NCI-H146 treated with DMSO at 0.1 percent for 48 hours (cell line): ENCODE data around the gene TCEANC2.

ENCODE experiments used
- DNase-seq: peaks from one replicate; lab custom pipeline; 2025; ENCODE audit not compliant: unreplicated experiment; lab: John Stamatoyannopoulos, UW

Gene TCEANC2

DNA sequence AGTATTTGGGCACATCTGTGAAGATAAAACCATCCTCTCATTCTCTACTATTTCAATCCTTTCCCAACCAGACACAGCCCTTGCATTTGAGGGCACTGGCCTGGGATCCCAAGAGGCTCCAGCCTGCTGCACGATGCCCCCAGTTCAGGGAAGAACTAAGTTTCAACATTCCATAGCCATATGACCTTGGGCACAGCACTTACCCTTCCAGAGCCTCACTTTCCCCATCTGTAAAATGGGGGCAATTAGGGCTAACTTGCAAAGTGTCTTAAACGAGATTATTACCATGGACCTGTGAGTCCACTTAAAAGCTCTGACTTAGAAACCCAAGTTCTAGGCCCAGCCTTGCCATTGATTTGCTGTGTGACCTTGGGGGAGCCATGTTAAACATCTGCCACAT lies 76.5 kb downstream of the TCEANC2 start:
- DNase-seq = no peak

DNA sequence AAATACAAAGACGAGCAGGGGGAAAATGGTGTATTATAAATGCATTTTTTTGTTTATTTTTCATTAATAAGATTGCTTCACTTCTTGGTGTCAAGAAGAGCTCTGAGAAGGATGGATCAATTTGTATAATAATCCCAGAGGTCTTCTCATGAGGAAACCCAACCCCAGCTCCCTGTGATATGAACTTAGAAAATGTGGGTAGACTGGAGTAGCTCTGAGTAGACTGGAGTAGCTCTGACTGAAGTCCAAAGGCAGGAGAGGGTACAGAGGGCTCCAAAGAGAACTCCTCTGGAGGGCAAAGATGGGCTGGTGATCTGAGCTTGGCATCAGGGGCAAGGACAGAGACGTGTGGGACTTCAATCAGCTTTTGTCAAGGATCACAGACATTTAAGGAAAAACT lies 78.0 kb downstream of the TCEANC2 start:
- no peak for DNase-seq

DNA sequence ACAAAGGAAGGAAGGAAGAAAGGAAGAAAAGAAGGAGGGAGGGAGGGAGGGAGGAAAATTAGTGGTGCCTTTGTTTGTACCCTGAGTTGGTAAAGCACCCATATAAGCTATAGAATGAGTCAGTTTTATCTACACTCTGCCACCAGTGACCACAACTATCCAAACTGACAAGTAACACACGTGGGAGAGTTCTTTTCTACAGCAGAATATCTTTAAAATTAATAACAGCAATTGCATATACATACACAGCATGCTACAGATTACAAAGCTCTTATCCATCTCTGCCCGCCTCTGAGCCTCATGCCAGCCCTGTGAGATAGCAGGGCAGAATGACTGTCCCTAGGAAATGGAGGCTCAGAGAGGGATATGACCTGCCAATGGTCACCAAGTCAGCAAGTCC lies 79.1 kb downstream of the TCEANC2 start:
- DNase-seq = no peak

DNA sequence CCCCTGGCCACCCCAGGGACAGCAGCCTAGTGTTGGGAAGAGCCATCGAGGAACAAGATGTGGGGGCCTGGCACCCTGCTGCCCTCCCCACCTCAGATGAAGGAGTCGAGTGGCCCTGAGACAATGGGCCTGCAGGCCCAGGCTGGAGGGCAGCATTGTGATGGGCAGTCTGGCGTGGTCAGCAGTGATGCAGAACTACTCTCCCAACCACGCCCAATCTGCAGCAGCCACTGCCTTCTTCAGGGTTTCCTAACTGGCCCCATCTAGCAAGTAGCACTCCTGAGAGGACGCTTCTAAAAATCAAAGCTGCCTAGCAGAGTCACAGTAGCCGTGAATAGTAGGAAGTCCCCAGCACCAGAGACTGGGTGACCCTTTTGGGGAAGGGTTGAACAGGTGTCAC lies 80.9 kb downstream of the TCEANC2 start:
- DNase-seq = no peak

DNA sequence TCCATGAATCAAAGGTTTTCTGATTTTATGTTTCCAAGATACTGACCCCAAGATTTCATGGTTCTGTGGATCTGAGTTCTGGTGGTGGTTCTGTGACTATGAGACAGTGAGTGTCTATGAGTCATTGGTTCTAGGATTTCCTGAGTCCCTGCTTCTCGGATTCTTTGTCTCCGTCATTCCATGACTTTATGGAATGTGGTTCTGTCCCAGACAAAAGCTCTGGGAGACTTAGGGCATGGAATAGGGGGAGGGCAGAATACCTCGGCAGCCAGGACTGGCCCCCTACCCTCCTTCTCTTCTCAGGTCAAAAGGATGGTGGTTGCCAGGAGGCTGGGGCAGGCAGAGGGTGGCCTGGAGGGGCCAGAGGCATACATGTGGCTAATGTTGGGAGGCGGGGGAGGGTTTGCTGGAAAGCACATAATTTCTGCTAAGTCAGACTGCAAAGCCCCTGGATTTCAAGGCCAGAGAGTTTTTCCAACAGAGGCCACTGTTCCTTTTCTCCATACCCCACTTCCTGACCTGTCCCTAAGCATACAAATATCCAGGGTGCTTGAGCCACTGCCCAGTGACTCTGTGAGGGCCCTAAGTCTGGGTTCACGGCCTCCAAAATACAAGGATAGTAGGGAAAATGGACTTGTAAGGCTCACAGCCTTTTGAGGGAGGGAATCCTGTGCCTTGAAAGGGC lies 82.2 kb downstream of the TCEANC2 start:
- DNase-seq = no peak

DNA sequence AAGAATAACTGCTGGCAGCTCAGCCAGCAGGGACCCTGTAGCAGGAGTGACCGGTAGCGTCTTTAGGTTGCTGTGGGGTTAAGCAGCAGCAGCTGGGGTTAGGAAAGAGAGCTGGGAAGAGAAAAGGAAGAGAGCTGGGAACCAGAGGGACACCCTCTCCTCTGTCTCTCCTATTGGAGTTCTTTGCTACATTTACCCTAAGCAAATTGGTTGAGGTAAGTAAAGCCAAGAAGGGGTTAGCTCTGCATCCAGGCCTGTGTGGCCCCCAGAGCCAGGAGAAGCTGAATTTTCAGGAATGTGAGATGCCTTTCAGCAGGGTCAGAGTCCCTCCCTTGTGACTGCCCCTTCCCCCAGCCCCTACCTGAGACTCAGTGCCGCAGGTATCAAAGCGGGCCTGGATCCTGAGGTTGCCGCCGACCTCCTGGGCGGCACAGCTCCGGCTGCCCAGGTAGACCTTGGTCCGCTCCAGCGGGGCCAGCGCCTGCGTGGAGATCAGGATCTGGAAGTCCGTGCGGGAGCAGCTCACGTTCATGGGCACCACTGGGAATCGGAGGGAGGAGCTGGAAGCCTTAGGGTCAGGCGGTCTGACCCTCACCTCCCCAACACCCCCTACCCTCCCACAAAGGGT lies 83.0 kb downstream of the TCEANC2 start:
- no peak for DNase-seq

DNA sequence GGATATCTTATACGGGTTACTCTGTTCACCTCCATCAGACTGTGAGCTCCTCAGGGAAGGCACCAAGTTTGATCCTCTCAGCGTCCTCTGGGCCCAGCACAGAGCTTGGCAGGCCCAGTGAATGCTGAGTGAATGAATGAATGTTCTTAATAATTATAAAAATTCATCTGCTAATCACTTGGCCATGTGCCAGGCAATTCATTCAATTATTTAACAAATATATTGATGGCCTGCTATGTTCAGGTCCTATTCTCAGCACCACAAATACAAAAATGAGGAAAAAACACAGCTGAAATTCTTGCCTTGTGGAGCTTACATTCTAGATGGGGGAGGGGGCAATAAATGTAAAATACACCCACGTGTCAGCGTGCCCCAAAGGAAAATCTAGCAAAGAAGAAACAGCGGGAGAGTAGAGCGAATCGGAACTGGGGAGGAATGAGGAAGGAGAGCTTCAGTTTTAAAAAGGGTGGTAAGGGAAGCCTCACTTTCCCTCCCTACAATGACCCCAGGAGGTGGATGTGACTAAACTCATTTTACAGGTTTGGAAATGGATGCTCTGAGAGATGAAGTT lies 83.6 kb downstream of the TCEANC2 start:
- no peak for DNase-seq

DNA sequence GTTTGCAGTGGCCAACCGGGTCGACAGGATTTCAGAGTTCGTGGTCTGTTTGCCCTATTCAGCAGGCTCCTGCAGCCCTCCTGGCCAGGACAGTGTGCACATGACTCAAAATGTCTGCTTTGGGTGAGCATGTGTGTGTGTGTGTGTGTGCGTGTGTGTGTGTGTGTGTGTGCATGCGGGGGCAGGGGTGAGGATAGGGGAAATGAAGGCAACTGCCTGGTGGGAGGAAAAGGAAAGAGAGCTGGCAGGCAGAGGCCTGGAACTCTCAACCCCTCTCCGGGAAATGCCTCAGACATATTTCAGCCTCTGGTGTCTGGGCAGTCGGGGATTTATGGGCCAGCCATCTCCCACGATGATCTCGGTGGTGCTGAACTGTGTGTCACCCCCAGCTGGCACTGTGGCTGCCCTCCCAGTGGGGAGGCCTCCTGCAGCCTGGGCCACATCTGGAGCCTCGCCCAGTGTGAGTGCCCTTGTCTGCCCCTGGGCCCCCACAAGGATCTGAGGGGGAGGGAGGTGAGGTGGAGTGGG lies 84.2 kb downstream of the TCEANC2 start:
- no peak for DNase-seq

DNA sequence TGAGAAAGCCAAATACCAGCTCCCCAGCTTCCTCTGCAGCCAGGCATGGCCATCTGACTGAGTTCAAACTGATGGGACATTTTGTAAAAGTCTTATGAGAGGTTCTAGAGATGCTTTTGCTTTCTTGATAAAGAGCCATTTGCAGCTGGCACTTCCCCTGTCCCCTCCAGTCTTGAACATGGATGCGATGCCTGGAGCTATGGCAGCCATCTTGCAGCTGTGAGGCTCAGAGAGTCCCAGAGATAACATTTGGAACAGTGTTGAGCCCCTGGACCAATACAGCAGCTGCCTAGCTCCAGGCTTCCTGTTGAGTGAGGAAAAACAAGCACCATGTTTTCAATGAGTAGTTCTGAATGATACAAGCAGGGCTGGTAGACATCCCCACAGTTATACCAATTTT lies 85.6 kb downstream of the TCEANC2 start:
- DNase-seq = no peak

DNA sequence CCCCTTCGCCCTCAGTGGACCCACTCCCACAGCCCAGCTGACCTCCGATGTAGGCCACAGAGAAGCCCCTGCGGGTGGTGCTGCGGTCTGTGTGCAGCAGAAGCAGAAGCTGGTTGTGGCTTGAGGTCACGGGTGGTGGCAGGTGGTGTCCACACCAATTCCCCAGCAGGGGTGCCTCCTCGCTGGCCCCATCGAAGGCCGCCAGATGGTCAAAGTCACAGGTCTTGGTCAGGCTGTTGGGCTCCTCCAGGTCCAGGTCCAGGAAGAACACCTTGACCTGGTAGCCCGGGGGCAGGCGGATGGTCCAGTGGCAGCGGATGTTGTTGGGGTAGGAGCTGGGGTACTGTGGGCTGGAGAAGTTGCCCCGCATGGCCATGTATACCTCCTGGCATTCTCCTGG lies 86.3 kb downstream of the TCEANC2 start:
- DNase-seq = no peak

DNA sequence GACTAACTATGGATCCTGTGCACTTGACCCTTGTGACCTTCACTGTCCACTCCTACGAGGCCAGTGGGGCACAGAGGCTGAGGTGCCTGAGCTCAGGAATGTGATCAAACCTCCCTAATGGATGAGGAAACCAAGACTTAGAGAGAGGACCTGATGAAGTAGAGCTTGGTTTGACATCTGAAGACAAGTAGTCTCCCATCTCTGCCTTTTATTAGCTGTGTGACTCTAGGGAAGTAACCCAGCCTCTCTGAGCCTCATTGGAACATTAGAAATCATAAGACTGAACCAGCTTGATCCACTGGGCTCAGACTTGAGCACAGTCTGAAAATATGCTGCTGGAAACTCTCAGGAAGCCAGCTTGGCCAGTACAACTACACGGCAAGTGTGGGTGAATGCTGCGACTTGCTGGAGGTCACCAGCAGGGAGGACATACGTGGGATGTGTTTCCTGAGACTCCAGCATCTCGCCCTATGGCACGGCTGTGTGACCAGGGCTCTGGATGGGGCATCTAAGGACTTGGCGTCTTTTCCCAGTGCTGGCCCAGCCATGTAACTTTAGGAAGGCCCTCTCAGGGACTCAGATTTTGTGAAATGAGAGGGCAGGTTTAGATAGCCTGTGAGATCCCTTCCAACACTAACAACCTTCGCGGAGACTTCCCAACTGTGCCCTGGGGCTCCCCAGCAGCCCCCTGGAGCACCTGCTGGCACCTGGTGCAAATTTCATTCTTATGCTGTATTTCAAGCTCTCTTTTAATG lies 88.9 kb downstream of the TCEANC2 start:
- DNase-seq = no peak

DNA sequence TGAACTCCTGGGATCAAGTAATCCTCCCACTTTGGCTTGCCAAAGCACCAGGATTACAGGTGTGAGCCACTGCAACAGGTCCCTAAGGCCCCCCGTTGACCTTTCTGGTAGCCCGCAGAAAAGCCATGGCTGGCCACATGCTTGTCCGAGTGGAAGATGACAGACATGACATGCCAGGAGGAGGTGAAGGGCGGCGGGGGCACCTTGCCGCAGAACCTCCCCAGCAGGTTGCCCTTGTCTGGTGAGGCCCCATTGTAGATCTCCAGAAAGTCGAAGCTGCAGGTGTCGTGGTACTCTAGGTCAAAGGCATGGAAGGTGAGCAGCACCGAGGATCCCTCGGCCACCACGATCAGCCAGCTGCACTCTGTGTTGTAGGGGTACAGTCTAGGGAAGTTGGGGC lies 91.0 kb downstream of the TCEANC2 start:
- DNase-seq = no peak

DNA sequence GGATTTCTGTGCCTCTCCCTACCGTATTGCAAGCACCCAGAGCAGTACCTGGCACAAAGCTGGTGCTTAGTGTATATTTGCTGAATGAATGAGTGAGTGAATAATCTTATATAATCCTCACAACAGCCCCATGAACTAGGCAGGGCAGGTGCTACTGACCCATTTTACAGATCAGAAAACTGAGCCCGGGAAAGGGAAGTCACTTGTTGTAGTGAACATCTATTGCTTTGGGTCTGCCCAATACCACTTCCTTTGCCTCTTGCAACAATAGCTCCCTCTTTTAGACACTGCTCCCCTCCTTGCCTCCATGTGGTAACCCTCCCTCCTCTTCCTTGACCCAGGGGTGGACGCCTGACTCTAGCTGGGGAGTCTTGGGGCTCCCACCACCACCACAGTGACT lies 96.3 kb downstream of the TCEANC2 start:
- no peak for DNase-seq

DNA sequence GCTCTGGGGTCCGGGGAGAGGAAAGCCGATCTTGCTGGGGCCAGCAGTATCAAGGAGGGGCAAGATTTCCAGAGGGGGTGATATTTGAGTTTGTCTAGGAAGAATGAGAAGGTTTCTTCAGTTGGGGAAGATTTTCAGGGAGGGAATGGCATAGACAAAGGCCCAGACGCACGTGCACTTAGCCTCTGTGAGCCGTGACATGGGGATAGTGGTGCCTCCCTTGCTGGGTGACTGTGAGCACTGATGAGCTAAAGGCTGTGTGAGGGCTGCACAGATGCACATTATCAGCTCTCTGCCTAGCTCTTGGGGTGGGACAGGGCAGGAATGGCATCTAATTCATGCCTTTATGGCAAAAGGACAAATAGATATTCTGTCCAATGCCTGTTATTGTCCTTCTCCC lies 97.6 kb downstream of the TCEANC2 start:
- no peak for DNase-seq

DNA sequence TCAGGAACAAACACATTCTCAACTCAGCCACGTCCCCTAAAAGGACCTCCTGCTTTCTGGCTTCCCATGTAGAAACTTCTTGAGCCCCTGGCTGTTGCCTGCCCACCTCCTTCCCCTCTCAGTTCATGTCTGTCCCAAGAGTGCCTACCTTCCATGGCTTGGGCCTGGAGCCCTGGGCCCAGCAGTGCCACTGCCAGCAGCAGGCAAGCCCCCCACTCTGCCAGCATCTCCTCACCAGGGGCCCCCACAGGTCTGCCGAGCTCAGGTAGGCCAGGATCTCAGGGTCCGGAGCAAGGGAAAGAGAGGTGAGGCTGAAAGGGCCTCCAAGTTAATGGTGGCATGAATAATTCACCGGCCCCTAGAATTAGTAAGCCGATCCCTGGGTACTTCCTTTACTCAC lies 99.3 kb downstream of the TCEANC2 start, which contains the start of gene CDCP2:
CDCP2 (minus strand) TSS at position 305 of the 400 bp plus-strand sequence; CDS start at position 227, 78 bp downstream.
- no peak for DNase-seq

DNA sequence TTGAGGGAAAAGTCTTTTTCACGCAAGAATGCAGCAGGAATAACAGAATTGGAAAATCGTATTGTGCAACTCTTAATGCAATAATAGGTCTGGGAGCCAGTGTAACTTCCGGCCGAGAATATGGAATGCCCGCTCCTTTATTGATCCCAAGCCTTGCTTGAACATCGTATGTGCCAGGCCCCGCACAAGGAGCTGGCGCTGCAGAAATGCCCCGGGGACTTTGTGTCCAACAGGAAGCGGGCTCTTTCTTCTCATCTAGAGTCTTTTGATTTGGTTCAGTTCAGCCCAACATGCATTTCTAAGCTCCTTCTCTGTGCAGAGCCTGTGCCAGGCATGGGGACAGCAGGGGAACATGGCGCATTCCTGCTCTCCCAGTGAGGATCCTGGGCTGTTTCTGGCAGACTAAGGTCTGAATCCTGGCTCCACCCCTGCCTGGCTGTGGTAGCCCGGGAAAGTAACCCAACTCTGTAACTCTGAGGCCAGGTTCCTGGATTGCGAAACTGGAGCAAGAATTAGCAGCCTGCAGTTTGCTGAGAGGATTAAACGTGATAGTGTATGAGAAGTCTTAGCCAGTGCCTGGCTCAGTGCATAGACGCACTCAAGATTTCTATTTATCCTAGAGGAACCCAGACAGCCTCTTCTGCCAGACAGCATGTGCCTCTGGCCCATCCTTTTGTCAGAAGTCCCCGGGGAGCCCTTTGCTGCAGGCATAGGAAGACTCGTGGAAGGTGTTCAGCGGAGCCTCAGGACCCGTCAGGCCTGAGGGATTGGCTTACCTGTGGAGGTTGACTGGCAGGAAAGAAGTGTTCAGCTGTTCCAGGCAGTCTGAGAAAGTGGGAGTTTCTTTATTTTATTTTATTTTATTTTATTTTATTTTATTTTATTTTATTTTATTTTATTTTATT lies 100.4 kb downstream of the TCEANC2 start:
- DNase-seq = no peak
